ENCODE results near the gene GNAQ.

GNAQ gene

GRCh38 chr9:77891128-77891800 lies 140.3 kb downstream of the GNAQ start:
- Histone ChIP-seq H3K27ac (no peak overlapping the region), H2AFZ (no peak overlapping the region), H3K9me3 (ENCODE audit: control insufficient read depth, low read length) (no peaks in the 10 kb centered on the region), H3K27me3 (ENCODE audit: control insufficient read depth, insufficient read depth, low read length) (no peaks in the 10 kb centered on the region), H3K4me3 (ENCODE audit: low read depth, low read length) (no peak overlapping the region), H3K9ac (no peak overlapping the region), H3K79me2 (no peaks in the 10 kb centered on the region), H3K4me1 (no peaks in the 10 kb centered on the region), H3K36me3 (ENCODE audit: control insufficient read depth, insufficient read depth, low read length) (no peaks in the 10 kb centered on the region), H3K4me2 (ENCODE audit: low read length) (no peak overlapping the region)
- TF ChIP-seq CTCF (IDR thresholded peaks at IDR 0.05), result no peak

- H3K36me3 ChIP-seq (ENCODE audit: control insufficient read depth, insufficient read depth, low read length), result no peaks in the 10 kb centered on the region
- no peaks in the 10 kb centered on the region for H3K27me3 ChIP-seq (ENCODE audit: control insufficient read depth, insufficient read depth, low read length)
- TF ChIP-seq CTCF (IDR thresholded peaks at IDR 0.05), result no peak
- no peaks in the 10 kb centered on the region for H3K9me3 ChIP-seq (ENCODE audit: control insufficient read depth, low read length)
- no peak overlapping the region for H3K4me3 ChIP-seq (ENCODE audit: low read depth, low read length)
- no peaks in the 10 kb centered on the region for H3K79me2 ChIP-seq
- H3K9ac ChIP-seq, result no peak overlapping the region
- no peaks in the 10 kb centered on the region for H3K4me1 ChIP-seq
- no peak overlapping the region for H3K4me2 ChIP-seq (ENCODE audit: low read length)
- no peak overlapping the region for H3K27ac ChIP-seq
- no peak overlapping the region for H2AFZ ChIP-seq
Observed at GRCh38 chr9:77887662-77888061, 143.9 kb downstream of the GNAQ start.

GRCh38 chr9:77885104-77885672 lies 146.4 kb downstream of the GNAQ start:
- Histone ChIP-seq H3K9ac (no peak overlapping the region), H3K27me3 (ENCODE audit: control insufficient read depth, insufficient read depth, low read length) (no peaks in the 10 kb centered on the region), H3K4me2 (ENCODE audit: low read length) (peak overlapping the region; percentile 15), H2AFZ (no peak overlapping the region), H3K4me1 (no peaks in the 10 kb centered on the region), H3K4me3 (ENCODE audit: low read depth, low read length) (no peak overlapping the region), H3K9me3 (ENCODE audit: control insufficient read depth, low read length) (no peaks in the 10 kb centered on the region), H3K36me3 (ENCODE audit: control insufficient read depth, insufficient read depth, low read length) (no peaks in the 10 kb centered on the region), H3K79me2 (no peaks in the 10 kb centered on the region), H3K27ac (no peak overlapping the region)
- no peak for TF ChIP-seq CTCF (IDR thresholded peaks at IDR 0.05)

GRCh38 chr9:77883846-77884771 lies 147.5 kb downstream of the GNAQ start:
- H3K27ac ChIP-seq, result no peak overlapping the region
- H3K9ac ChIP-seq, result no peak overlapping the region
- H3K4me1 ChIP-seq, result no peaks in the 10 kb centered on the region
- no peaks in the 10 kb centered on the region for H3K79me2 ChIP-seq
- H3K4me2 ChIP-seq (ENCODE audit: low read length), result no peak overlapping the region
- no peaks in the 10 kb centered on the region for H3K9me3 ChIP-seq (ENCODE audit: control insufficient read depth, low read length)
- TF ChIP-seq CTCF (IDR thresholded peaks at IDR 0.05), result no peak
- no peaks in the 10 kb centered on the region for H3K27me3 ChIP-seq (ENCODE audit: control insufficient read depth, insufficient read depth, low read length)
- H3K4me3 ChIP-seq (ENCODE audit: low read depth, low read length), result no peak overlapping the region
- H2AFZ ChIP-seq, result no peak overlapping the region
- no peaks in the 10 kb centered on the region for H3K36me3 ChIP-seq (ENCODE audit: control insufficient read depth, insufficient read depth, low read length)
